GM12878 (cell line): ENCODE measurements around the gene POMT1.

ENCODE experiments used
- BRCA1 ChIP-seq: IDR thresholded peaks from 2 replicates; pipeline ENCODE4 v1.6.1; 2011; ENCODE audit warnings: low read depth, low read length, improper control_type of control experiment
- CREB1 ChIP-seq: IDR thresholded peaks from 2 replicates; pipeline ENCODE4 v1.6.1; 2012; ENCODE audit warnings: low read depth, mild to moderate bottlenecking, inconsistent platforms
- EP300 ChIP-seq, 2 experiments: fragments of 150-350 bp in 1 of 2; IDR thresholded peaks; 2 replicates each; pipeline ENCODE4 v1.6.1; 2011 to 2012; ENCODE audit warnings: low read depth in 2 of 2, low read length in 2 of 2, borderline replicate concordance in 1 of 2, improper control_type of control experiment in 1 of 2, inconsistent platforms in 1 of 2; ENCODE audit not compliant: control insufficient read depth in 1 of 2
- SPI1 ChIP-seq: IDR thresholded peaks from 2 replicates; pipeline ENCODE4 v1.6.1; 2011; ENCODE audit warnings: low read depth, mild to moderate bottlenecking, low read length, moderate library complexity, borderline replicate concordance; ENCODE audit not compliant: insufficient read depth

GRCh38 chr9:131478421-131478868 lies 24.3 kb upstream of the POMT1 start:
- TF ChIP-seq BRCA1, result no peak
- TF ChIP-seq SPI1, result no peak
- TF ChIP-seq CREB1, result no peak
- TF ChIP-seq EP300 (IDR thresholded peaks at IDR 0.05; ENCODE audit: borderline replicate concordance in 1 of 2, control insufficient read depth in 1 of 2, low read depth in 2 of 2, low read length in 2 of 2), result no peak
